GM13977 (cell line): ENCODE results near the gene ACP6.
A peak's percentile ranks its signal among the peaks of the same experiment; 100 is the strongest.

Experiments
- DNase-seq: peaks from one replicate; pipeline ENCODE4 v3.0.0; 2012; ENCODE audit warnings: low spot score
- CTCF ChIP-seq: IDR thresholded peaks from 2 replicates; pipeline ENCODE4 v1.5.1; 2012; ENCODE audit warnings: mild to moderate bottlenecking, control low read depth; ENCODE audit not compliant: insufficient read depth; ENCODE audit errors: extremely low read depth, missing control alignments
- in situ Hi-C: fragments of 300-500 bp; cut with MboI; formaldehyde crosslinking; loops from one replicate; pipeline ENCODE4 v1.12.0; 2022; ENCODE audit warnings: low sequenced_read_pairs, low pct_unique_long_range_greater_than_20kb, mixed read lengths, inconsistent platforms; ENCODE audit not compliant: unreplicated experiment

Gene ACP6

GRCh38 chr1:147640553-147641165, 29.7 kb downstream of the ACP6 start:
- DNase-seq, result peak; percentile 81
- in situ Hi-C loops, result loop anchor here (25.0 kb wide), 1 partner anchor 378 kb away; no protein-coding TSS in a partner anchor

GRCh38 chr1:147636314-147636713, 34.0 kb downstream of the ACP6 start:
- in situ Hi-C loops, result loop anchor here (25.0 kb wide), 1 partner anchor 374 kb away; no protein-coding TSS in a partner anchor
- DNase-seq, result no peak
- TF ChIP-seq CTCF, result no peak

More at GRCh38 chr1:147640553-147641165, 29.7 kb downstream of the ACP6 start:
- peak; percentile 92 for TF ChIP-seq CTCF

- DNase-seq, result no peak
- TF ChIP-seq CTCF, result no peak
- in situ Hi-C loops, result loop anchor here (25.0 kb wide), 1 partner anchor 373 kb away; no protein-coding TSS in a partner anchor
Measured at GRCh38 chr1:147635342-147635741, 35.0 kb downstream of the ACP6 start.

- in situ Hi-C loops, result loop anchor here (25.0 kb wide), 1 partner anchor 372 kb away; no protein-coding TSS in a partner anchor
Measured at GRCh38 chr1:147634645-147635044, 35.7 kb downstream of the ACP6 start.

GRCh38 chr1:147633759-147634158, 36.6 kb downstream of the ACP6 start:
- TF ChIP-seq CTCF, result no peak
- no peak for DNase-seq
- in situ Hi-C loops, result loop anchor here (25.0 kb wide), 1 partner anchor 371 kb away; no protein-coding TSS in a partner anchor

More at GRCh38 chr1:147634645-147635044, 35.7 kb downstream of the ACP6 start:
- TF ChIP-seq CTCF, result no peak
- no peak for DNase-seq

GRCh38 chr1:147631839-147632238, 38.5 kb downstream of the ACP6 start:
- no peak for TF ChIP-seq CTCF

More at GRCh38 chr1:147631839-147632238, 38.5 kb downstream of the ACP6 start:
- DNase-seq, result no peak
- in situ Hi-C loops, result loop anchor here (25.0 kb wide), 1 partner anchor 370 kb away; no protein-coding TSS in a partner anchor
